Activated CD8-positive, alpha-beta memory T cell treated with anti-CD3 and anti-CD28 coated beads for 1 hour (primary cell): ENCODE measurements around the gene GIPC1.
"Not testable (repeated sequence)": the region's sequence is repeated elsewhere in the genome, so short reads cannot be mapped to it uniquely, and the experiment has no call there.

Experiments
- DNase-seq, 2 donors: peaks; one replicate each; pipeline ENCODE4 v3.0.0-alpha.2; 2020; ENCODE audit warnings: low read depth in 1 of 2; ENCODE audit errors: extremely low read depth in 1 of 2

GIPC1 gene

GRCh38 chr19:14496029-14496833 is at the start of gene GIPC1:
Gene GIPC1 (minus strand): TSS chr19:14496127. CDS start chr19:14482976, 13,151 bp downstream.
- peak; percentile 48 to 72 for DNase-seq

GRCh38 chr19:14545716-14546082 is 49.8 kb upstream of the GIPC1 start:
- DNase-seq, result no peak

- DNase-seq, result no peak
Observed at GRCh38 chr19:14544977-14545715, 49.2 kb upstream of the GIPC1 start.

GRCh38 chr19:14544047-14544446 is 48.1 kb upstream of the GIPC1 start:
- no peak for DNase-seq

- DNase-seq, result no peak
Observed at GRCh38 chr19:14542711-14543328, 46.9 kb upstream of the GIPC1 start.

GRCh38 chr19:14541979-14542378 is 46.1 kb upstream of the GIPC1 start:
- not testable (repeated sequence) for DNase-seq

GRCh38 chr19:14540741-14541525 is 45.0 kb upstream of the GIPC1 start:
- no peak for DNase-seq

- DNase-seq, result no peak
Observed at GRCh38 chr19:14536926-14537692, 41.2 kb upstream of the GIPC1 start.

- no peak for DNase-seq
Observed at GRCh38 chr19:14533450-14533849, 37.5 kb upstream of the GIPC1 start.

GRCh38 chr19:14530506-14530905 is 34.6 kb upstream of the GIPC1 start:
- no peak for DNase-seq

GRCh38 chr19:14530005-14530348 is 34.0 kb upstream of the GIPC1 start:
- no peak for DNase-seq

GRCh38 chr19:14529254-14530004 is 33.5 kb upstream of the GIPC1 start, which contains the start of gene TECR:
Gene TECR (plus strand): TSS chr19:14529594. CDS start chr19:14529697, 103 bp downstream.
- DNase-seq, result peak; percentile 100

GRCh38 chr19:14528419-14529253 is 32.7 kb upstream of the GIPC1 start:
- no peak for DNase-seq

- DNase-seq, result no peak
Observed at GRCh38 chr19:14526423-14526822, 30.5 kb upstream of the GIPC1 start.

GRCh38 chr19:14525729-14526128 is 29.8 kb upstream of the GIPC1 start:
- no peak for DNase-seq

GRCh38 chr19:14520543-14520942 is 24.6 kb upstream of the GIPC1 start:
- DNase-seq, result no peak

- DNase-seq, result no peak
Observed at GRCh38 chr19:14519860-14520407, 24.0 kb upstream of the GIPC1 start.

GRCh38 chr19:14519245-14519859 is 23.4 kb upstream of the GIPC1 start:
- DNase-seq, result no peak
